ENCODE data around the gene RAPGEF3.

DNA sequence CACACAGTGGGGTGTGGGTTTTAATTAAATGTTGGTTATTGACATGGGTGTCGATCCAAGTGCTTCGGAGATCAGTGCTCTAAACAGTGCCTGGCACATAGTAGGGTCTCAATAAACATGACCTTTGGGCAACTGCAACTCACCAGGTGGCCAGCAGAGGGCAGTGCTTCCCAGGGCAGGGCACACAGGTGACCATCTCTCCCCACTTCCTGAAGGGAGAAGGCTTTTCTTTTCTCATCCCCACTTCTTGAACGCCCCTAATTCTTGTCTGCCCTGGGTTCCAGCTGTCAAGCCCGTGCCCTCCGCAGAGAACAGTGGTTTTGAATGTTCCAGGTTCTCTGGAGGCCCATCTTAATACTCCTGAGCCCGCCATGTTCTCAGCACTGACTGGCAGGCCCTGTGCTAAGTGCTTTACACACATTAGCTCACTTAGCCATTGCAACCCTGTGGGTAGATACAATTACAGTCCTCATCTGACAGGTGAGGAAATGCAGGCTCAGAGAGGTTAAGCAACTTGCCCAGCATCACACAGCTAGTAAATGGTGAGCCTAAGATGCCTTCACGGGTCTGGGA lies 16.3 kb downstream of the RAPGEF3 start:
- TF ChIP-seq, protein P1, sequence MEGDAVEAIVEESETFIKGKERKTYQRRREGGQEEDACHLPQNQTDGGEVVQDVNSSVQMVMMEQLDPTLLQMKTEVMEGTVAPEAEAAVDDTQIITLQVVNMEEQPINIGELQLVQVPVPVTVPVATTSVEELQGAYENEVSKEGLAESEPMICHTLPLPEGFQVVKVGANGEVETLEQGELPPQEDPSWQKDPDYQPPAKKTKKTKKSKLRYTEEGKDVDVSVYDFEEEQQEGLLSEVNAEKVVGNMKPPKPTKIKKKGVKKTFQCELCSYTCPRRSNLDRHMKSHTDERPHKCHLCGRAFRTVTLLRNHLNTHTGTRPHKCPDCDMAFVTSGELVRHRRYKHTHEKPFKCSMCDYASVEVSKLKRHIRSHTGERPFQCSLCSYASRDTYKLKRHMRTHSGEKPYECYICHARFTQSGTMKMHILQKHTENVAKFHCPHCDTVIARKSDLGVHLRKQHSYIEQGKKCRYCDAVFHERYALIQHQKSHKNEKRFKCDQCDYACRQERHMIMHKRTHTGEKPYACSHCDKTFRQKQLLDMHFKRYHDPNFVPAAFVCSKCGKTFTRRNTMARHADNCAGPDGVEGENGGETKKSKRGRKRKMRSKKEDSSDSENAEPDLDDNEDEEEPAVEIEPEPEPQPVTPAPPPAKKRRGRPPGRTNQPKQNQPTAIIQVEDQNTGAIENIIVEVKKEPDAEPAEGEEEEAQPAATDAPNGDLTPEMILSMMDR (IDR thresholded peaks at IDR 0.05; ENCODE audit: low read depth, low read length, missing input control) = peak; percentile 93
- TF ChIP-seq EGR1 (IDR thresholded peaks at IDR 0.05; ENCODE audit: low read depth in 2 of 2) (no peak), SP1 (IDR thresholded peaks at IDR 0.05) (no peak)
- TF ChIP-seq, protein P2, sequence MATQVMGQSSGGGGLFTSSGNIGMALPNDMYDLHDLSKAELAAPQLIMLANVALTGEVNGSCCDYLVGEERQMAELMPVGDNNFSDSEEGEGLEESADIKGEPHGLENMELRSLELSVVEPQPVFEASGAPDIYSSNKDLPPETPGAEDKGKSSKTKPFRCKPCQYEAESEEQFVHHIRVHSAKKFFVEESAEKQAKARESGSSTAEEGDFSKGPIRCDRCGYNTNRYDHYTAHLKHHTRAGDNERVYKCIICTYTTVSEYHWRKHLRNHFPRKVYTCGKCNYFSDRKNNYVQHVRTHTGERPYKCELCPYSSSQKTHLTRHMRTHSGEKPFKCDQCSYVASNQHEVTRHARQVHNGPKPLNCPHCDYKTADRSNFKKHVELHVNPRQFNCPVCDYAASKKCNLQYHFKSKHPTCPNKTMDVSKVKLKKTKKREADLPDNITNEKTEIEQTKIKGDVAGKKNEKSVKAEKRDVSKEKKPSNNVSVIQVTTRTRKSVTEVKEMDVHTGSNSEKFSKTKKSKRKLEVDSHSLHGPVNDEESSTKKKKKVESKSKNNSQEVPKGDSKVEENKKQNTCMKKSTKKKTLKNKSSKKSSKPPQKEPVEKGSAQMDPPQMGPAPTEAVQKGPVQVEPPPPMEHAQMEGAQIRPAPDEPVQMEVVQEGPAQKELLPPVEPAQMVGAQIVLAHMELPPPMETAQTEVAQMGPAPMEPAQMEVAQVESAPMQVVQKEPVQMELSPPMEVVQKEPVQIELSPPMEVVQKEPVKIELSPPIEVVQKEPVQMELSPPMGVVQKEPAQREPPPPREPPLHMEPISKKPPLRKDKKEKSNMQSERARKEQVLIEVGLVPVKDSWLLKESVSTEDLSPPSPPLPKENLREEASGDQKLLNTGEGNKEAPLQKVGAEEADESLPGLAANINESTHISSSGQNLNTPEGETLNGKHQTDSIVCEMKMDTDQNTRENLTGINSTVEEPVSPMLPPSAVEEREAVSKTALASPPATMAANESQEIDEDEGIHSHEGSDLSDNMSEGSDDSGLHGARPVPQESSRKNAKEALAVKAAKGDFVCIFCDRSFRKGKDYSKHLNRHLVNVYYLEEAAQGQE (IDR thresholded peaks at IDR 0.05) = no peak
